OCI-LY7 (cell line): ENCODE results near the gene SLC49A4. TPM values are rescaled to one million over a fixed set of nuclear protein-coding genes. Genes with fewer than 3 reads are reported as not detected.

Experiments
- BruUV-seq: library from RNA; stranded (reverse); fragments of 400-500 nt; replicated peaks from 2 replicates; lab custom pipeline; 2021; lab: Mats Ljungman, UMichigan
- CTCF ChIA-PET: fragments of 300-600 bp; sonication (Branson Sonifier 250); formaldehyde crosslinking; loops from one replicate; lab custom pipeline; 2022; ENCODE audit warnings: antibody characterized with exemption; ENCODE audit not compliant: unreplicated experiment; lab: Charles Lee
- POLR2A ChIA-PET: fragments of 300-600 bp; sonication (Branson Sonifier 250); formaldehyde crosslinking; loops from one replicate; lab custom pipeline; 2022; ENCODE audit warnings: antibody characterized with exemption; lab: Charles Lee
- DNase-seq: peaks from one replicate; pipeline ENCODE4 v3.0.0-alpha.2; 2015; ENCODE audit warnings: low spot score
- H2AFZ ChIP-seq: fragments of 200-600 bp; sonication (generic), shearing (Covaris generic); 2 replicates; pipeline ENCODE4 v1.6.1; 2014; ENCODE audit warnings: mild to moderate bottlenecking, antibody characterized with exemption, low read length, moderate library complexity
- H3K27ac ChIP-seq: fragments of 200-600 bp; sonication (generic); 2 replicates; pipeline ENCODE4 v1.5.1; 2014; ENCODE audit warnings: mixed run types, low read depth, mild to moderate bottlenecking, moderate library complexity, low read length, inconsistent platforms; ENCODE audit not compliant: poor library complexity, severe bottlenecking
- H3K36me3 ChIP-seq: fragments of 200-600 bp; sonication (generic); 2 replicates; pipeline ENCODE4 v1.6.1; 2014; ENCODE audit warnings: mild to moderate bottlenecking, antibody characterized with exemption, low read length, moderate library complexity, mixed read lengths; ENCODE audit not compliant: insufficient read depth
- H3K4me1 ChIP-seq: fragments of 200-600 bp; sonication (generic); 2 replicates; pipeline ENCODE4 v1.5.1; 2014; ENCODE audit warnings: mild to moderate bottlenecking, low read length; ENCODE audit not compliant: insufficient read depth, poor library complexity, severe bottlenecking
- H3K4me2 ChIP-seq: fragments of 200-600 bp; sonication (generic); 2 replicates; pipeline ENCODE4 v1.6.1; 2014; ENCODE audit warnings: mild to moderate bottlenecking, low read length
- H3K4me3 ChIP-seq: fragments of 200-600 bp; sonication (generic); 2 replicates; pipeline ENCODE4 v1.5.1; 2014; ENCODE audit warnings: mild to moderate bottlenecking, low read depth, low read length; ENCODE audit not compliant: poor library complexity, severe bottlenecking
- H3K79me2 ChIP-seq: fragments of 200-600 bp; sonication (generic); 2 replicates; pipeline ENCODE4 v1.6.1; 2016; ENCODE audit warnings: low read depth, mild to moderate bottlenecking, low read length, moderate library complexity, mixed read lengths; ENCODE audit not compliant: insufficient read depth
- H3K9me2 ChIP-seq: fragments of 200-600 bp; sonication (generic); 2 replicates; pipeline ENCODE4 v1.6.1; 2016; ENCODE audit warnings: mild to moderate bottlenecking, low read length, mixed read lengths; ENCODE audit not compliant: insufficient read depth
- H3K9me3 ChIP-seq: fragments of 200-600 bp; sonication (generic); 2 replicates; pipeline ENCODE4 v1.6.1; 2014; ENCODE audit warnings: mild to moderate bottlenecking, mixed run types, low read length, mixed read lengths
- H4K20me1 ChIP-seq: fragments of 200-600 bp; sonication (generic); 2 replicates; pipeline ENCODE4 v1.6.1; 2014; ENCODE audit warnings: mild to moderate bottlenecking, antibody characterized with exemption, low read length, moderate library complexity, mixed read lengths; ENCODE audit not compliant: insufficient read depth
- EZH2phosphoT487 ChIP-seq: fragments of 200-600 bp; sonication (generic); IDR thresholded peaks from 2 replicates; pipeline ENCODE4 v1.6.1; 2018; ENCODE audit warnings: low read depth, borderline replicate concordance, mild to moderate bottlenecking, mixed run types, antibody characterized with exemption, low read length, moderate library complexity, mixed read lengths
- intact Hi-C: fragments of 100-400 bp; cut with micrococcal nuclease; formaldehyde crosslinking; loops from one replicate; pipeline ENCODE4 v1.10.0; 2022; ENCODE audit not compliant: unreplicated experiment
- total RNA-seq, 2 experiments: library from RNA; depleted of rRNA in 1 of 2; stranded (reverse); fragments of >200 nt in 1 of 2; shearing (Covaris generic) in 1 of 2; gene quantifications; 2 replicates each; pipeline ENCODE4 v1.2.3, GENCODE V29; 2014 to 2022
- TF ChIP-seq, protein P1 (sequence below): fragments of 200-600 bp; sonication (generic); conservative IDR thresholded peaks from 2 replicates; pipeline ENCODE4 v1.5.1; 2014; ENCODE audit warnings: mild to moderate bottlenecking, antibody characterized with exemption, low read length, moderate library complexity, mixed read lengths

The SLC49A4 gene
- total RNA-seq, 2 experiments from 2014 or later = 2.8 to 3.3 TPM

DNA sequence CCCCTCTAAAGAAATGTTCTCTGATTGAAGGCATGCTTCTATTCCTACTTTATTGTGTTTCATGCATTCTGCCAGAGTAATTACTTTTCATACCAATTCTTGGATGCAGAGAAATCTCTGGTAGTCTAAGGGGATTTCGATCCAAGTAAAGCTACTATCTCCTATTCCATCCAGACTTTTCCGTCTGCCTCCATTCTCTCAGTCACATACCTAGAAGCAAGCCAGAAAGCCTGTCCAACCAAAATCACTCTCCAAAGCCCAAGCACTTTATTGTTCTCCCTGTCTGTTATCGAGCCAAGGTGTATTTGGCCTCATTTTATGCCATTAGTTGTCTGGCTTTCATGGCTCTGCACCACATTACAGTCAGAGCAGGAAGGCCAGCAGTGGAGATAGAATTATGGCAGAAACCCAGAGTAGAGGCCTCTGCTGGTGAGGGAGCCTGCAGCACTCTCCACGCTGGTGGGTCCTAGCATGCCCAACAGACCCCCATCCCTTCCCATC, 95.9 kb downstream of the SLC49A4 start:
- H3K36me3 ChIP-seq = no peaks in the 10 kb centered on the region
- H2AFZ ChIP-seq = no peak overlapping the region
- no peaks in the 10 kb centered on the region for H3K4me1 ChIP-seq
- H3K9me3 ChIP-seq = no peaks in the 10 kb centered on the region
- DNase-seq = no peak
- ChIA-PET CTCF (no interaction called here), POLR2A (no interaction called here)
- no peak overlapping the region for H3K4me2 ChIP-seq
- TF ChIP-seq EZH2phosphoT487 = no peak
- TF ChIP-seq, protein P1, sequence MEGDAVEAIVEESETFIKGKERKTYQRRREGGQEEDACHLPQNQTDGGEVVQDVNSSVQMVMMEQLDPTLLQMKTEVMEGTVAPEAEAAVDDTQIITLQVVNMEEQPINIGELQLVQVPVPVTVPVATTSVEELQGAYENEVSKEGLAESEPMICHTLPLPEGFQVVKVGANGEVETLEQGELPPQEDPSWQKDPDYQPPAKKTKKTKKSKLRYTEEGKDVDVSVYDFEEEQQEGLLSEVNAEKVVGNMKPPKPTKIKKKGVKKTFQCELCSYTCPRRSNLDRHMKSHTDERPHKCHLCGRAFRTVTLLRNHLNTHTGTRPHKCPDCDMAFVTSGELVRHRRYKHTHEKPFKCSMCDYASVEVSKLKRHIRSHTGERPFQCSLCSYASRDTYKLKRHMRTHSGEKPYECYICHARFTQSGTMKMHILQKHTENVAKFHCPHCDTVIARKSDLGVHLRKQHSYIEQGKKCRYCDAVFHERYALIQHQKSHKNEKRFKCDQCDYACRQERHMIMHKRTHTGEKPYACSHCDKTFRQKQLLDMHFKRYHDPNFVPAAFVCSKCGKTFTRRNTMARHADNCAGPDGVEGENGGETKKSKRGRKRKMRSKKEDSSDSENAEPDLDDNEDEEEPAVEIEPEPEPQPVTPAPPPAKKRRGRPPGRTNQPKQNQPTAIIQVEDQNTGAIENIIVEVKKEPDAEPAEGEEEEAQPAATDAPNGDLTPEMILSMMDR = no peak
- no peaks in the 10 kb centered on the region for H3K79me2 ChIP-seq
- no peaks in the 10 kb centered on the region for H4K20me1 ChIP-seq
- intact Hi-C loops = no loop called here
- H3K9me2 ChIP-seq = no peaks in the 10 kb centered on the region
- no TSS peak for BruUV-seq
- no peak overlapping the region for H3K4me3 ChIP-seq
- H3K27ac ChIP-seq = no peak overlapping the region

DNA sequence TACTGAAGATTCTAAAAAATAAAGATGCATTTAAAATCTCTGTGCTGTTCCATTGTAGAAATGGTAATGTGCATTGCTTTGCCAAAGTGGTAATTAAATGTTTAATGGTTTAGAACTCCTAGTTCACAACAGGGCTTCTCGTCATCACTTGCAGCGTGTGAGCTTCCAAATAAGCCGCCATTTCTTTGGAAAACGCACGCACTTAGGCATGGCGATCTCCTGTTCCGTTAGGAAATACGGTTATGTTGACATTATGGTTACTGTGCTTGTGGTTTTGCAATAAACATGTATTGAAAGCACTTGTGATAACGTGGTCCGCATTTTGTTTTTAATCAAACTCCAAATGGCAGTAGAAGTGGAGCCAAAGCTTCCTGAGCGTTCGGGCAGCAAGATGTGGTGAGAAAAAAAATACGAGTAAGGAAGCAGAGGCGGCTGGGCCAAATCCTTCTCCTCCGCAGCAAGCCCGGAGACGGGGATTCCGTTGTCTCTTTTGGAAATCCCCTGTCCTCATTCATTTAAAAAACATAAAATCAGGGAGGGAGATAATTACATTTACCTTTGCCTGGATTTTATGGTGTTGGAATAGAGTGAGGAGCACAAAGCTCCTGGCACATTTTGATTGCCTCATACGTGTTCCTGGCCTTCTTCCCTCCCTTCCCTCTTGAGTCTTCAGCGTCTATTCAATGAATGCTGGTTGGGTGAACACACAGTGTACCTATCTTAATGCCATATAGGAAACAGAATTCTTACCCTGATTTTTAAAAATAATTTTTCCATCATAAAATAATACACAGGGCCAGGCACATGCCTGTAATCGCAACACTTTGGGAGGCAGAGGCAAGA, 97.5 kb downstream of the SLC49A4 start:
- no peak overlapping the region for H2AFZ ChIP-seq
- POLR2A ChIA-PET = interaction anchor here (2.3 kb wide), 1 partner anchor 9 kb away, joined by 5 read pairs; no protein-coding TSS in a partner anchor
- BruUV-seq = no TSS peak

More for the DNA sequence above, 97.5 kb downstream of the SLC49A4 start:
- TF ChIP-seq, protein P1 = no peak
- no peak for TF ChIP-seq EZH2phosphoT487
- H3K9me3 ChIP-seq = no peaks in the 10 kb centered on the region
- H3K27ac ChIP-seq = no peak overlapping the region
- intact Hi-C loops = no loop called here
- H3K79me2 ChIP-seq = no peaks in the 10 kb centered on the region
- H3K4me3 ChIP-seq = no peak overlapping the region
- no peaks in the 10 kb centered on the region for H3K4me1 ChIP-seq
- H4K20me1 ChIP-seq = no peaks in the 10 kb centered on the region
- no peak for DNase-seq
- H3K36me3 ChIP-seq = no peaks in the 10 kb centered on the region
- H3K9me2 ChIP-seq = no peaks in the 10 kb centered on the region
- CTCF ChIA-PET = no interaction called here
- no peak overlapping the region for H3K4me2 ChIP-seq
